NCI-H1092 (cell line): ENCODE measurements around the gene VSTM2L.

Experiments
- DNase-seq: peaks from one replicate; lab custom pipeline; 2025; lab: John Stamatoyannopoulos, UW

The VSTM2L gene

DNA sequence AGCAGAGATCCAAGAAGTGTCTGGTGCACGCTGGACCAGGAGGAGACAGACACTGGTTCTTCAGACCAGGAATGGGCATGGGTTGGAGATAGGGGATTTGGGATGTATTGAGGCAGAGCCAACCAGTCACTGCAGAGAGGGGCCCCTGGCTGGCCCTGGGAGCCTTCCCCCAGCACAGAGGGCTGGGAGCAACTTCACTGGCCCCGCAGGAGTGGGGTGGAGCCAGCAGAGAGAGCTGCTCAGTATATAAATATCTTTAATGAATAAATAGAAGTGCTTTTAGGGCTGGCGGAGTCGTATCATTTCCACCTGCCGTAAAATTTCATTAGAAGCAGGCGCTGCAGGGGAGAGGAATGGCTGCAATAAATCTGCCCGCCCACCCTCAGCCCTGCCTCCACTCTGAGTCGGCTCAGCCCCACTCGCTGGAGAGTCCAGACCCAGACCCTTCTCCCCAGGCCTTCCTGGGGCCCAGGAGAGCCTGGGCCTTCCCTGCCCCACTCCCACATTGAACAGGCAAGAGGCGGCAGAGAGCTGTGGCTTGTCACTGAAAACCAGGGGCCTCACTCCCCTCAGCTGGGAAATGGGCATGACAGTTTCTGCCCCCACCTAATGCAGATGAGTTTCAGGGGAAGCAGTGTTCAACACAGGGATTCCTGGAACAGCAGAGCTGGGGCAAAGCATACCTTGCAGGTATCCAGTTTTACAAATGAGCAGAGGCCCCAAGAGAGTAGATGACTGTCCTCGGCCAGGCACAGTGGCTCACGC lies 23.9 kb upstream of the VSTM2L start:
- DNase-seq = peak; percentile 20

DNA sequence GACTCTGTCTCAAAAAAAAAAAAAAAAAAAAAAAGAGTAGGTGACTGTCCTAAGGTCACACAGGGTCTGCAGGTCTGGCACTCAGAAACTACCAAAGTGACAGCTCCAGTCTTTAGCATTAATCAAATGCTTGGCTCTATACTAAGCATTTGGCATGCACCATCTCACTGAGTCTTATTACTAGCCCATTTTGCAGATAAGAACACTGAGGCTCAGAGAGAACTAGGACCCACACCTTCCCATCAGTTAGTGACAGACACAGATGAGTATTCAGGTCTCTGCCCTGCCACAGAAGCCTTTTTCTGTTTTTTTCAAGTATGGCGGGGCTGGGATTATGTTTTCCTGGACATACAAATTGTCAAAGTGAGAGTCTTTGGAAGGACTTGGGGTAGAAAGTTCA lies 23.1 kb upstream of the VSTM2L start:
- DNase-seq = no peak

DNA sequence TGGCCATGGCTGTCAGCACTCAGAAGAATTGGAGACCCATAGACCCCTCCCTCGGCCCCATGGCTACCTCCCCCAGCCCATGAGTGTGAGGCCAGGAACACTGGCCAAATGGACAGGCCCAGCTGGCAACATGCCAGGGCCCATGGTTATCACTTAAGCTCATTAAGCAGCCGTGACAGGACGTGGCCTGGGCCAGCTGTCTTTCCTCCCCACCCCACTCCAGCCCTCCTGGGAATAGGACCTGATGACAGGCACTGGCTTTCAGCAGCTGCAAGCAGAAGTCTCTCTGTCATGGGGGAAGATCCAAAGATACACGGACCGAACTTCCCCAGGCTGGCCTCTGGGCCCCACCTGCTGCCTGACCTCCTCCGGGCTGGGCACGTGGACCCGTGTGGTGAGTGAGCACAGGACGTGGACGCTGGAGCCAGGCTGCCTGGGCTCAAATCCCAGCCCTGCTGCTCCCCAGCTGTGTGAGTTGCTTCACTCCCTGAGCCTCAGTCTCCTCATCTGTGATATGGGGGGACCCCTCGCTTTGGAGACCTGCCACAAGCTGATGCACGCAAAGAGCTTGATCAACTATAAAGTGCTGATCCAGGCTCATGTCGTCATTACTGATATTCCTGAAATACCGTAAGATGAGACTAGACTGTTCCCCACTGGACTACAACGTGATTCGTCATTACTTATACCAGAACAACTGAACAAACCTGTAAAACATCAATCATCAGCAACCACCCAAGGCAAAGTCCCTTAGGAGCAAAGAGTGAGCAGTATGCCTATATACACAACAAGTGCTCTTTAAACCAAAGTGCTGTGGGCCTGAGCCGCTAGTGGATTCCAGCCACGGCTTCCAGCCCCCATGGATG lies 22.0 kb upstream of the VSTM2L start:
- DNase-seq = peak; percentile 49

DNA sequence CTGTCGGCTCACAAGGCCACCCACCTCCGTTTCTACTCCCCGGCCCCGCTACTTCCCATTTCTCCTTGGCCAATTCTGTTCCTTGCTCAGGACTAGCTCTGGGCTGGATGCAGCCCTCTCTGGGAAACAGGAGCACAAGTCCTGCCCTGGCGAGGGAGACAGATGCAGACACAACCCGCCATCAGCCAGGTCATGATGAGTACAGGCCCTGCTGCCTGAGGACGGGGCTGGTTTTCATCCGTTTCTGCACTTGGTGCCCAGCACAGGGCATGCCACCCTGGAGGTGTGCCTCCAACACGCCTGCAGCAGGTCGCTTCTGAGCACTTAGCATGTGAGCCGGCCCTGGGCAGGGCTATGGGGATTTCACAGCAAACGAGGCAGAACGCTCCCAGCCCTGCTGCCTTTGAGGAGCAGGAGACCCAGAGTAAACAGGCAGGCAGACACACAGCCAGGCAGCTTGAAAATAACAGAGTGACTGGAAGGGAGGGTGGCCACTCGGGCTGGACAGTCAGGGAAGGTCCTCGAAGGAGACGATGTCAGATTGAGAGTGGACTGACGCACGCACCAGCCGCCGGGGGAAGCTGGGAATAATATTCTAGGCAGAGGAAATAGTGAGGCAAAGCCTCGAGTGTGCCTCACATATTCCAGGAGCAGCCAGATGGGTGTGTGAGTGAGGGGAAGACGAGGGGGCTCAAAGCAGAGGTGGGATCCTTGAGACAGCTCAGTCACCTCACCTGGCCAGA lies 21.2 kb upstream of the VSTM2L start:
- no peak for DNase-seq

DNA sequence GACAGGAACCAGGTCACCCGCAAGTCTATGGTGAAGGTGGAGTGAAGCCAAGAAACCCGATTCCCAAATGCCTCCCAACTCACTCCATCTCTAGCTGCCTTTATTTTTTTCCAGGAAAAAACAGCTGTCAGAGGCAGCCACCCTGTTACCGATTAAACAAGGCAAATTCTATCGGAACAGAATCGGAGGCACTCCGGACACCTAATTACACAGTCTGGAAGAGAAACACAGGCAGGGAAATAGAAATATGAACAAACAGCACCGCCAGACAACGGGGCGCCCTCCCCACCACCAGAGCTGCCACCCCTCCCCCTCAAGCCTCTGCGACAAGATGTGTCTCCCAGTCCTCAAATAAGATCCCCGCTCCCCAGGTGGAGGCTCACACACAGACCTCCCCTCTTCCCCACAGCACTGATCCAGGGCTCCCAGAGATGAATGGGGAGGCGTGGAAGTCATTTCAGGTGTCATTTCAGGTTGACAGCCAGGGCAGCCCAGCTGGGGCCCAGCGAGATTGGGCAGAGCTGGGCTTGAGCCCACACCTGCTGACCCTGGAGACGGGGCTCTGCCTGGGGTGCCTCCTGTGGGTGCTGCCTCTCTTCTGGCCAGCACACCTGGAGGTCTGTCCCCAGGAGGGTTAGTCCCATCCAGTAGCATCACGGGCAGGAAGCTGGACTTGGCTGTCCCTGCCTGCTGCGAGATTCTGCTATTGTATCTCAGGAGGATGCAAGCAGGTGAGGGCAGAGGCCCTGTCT lies 19.8 kb upstream of the VSTM2L start:
- DNase-seq = no peak

DNA sequence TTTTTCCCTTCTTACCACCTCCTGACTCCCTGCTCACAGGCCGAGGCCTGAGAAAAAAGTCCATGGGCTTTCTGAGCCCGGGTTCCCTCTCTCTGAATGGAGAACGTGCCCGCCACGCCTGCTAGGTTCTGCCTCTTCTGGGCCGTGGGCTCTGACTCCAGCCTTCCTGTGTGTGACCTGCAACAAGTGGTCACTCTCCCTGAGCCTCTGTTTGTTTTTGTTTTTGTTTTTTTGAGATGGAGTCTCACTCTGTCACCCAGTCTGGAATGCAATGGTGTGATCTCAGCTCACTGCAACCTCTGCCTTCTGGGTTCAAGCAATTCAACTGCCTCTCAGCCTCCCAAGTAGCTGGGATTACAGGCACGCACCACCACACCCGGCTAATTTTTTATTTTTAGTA lies 17.9 kb upstream of the VSTM2L start:
- no peak for DNase-seq

DNA sequence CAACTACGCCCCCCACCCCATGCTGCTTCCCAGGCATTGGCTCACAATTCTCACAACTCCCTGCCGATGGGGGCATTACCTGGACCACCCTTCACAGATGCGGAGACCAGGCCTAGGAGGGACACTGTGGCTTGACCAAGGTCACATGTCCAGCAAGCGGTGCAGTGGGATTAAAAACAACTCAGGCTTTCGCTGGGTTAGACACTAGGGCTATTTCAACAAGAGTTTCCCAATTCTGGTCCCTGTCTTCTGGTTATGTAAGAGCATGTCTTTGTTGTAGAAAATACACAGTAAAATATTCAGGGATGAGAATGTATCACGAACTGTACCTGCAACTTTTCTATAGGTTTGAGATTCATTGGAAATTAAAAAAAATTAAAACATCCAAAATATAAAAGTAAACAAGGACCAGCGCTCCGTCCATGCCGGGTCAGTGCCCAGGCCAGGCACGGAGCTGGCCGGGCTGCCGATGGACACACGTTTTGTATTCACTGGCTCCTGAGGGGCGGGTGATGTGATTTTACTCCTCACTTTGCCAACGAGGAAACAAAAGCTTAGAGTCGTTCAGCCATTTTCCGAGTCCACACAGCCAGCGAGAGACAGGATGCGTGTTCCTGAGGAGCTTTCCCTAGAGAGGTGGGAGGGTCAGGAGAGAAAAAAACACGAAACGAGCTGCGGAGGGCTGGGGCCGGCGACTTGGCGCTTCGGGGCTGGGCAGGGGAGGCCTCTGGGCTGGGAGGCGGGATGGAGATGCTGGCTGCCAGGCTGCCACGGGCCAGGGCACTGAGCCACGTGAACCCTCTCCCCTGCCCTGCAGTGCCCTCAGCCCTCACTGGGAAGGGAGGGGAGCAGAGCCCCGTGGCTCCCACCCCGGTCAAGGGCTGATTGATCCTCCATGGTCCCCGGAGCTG lies 17.1 kb upstream of the VSTM2L start:
- DNase-seq = peak; percentile 29

DNA sequence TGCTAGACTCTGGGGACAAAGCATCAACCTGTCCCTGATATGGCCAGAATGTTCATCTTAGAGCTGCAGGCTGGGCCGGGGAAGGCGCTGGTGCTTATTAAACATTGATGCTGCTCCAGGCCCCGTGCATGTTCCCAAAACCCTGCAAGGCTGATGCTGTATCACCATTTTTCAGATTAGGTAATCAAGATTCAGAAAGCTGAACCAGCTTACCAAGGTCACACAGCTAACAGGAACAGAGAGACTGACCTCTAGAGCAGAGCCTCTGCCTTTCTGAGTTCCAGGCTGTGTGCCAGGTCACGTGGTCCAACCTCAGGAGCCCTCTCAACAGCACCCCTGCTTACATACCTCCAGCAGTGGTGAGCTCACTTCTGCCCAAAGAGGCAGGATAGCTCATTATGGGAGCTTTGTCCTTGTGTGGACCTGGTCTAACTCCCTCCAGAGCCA lies 16.1 kb upstream of the VSTM2L start:
- DNase-seq = no peak

DNA sequence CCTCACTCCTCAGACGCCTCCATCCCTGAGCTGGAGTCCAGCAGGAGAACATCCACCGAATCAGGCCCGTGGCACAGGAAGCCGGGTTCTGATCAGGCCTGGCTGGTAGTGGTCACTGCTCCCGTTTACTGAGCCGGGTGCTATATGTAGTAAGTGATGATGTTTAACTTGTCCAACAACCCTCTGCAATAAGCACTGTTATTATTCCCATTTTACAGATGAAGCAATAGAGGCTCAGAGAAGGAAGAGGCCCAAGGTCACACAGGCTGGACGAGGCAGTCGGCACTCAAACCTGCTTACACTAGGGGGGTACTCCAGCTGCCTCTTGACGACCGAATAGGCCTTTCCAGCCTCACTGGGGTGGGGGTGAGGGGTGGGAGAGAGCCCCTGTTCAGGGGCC lies 14.3 kb upstream of the VSTM2L start:
- DNase-seq = no peak

DNA sequence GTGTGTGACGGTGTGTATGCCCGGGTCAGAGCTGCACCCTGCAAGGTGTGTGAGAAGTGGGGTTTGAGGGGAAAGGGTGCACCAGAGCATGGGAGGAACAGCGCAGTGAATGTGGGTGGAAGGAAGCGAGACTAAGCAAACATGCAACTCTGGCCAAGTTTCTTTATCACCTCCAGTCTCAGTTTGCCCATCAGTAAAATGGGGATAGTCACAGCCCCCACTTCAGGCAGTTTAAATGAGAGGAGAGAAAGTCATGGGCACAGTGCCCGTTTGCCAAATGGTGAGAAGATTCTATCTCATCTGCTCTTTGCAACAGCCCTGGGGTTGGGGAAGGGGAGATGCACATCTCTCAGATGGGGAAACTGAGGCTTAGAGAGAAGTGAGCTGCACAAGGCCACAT lies 12.8 kb upstream of the VSTM2L start:
- DNase-seq = no peak

DNA sequence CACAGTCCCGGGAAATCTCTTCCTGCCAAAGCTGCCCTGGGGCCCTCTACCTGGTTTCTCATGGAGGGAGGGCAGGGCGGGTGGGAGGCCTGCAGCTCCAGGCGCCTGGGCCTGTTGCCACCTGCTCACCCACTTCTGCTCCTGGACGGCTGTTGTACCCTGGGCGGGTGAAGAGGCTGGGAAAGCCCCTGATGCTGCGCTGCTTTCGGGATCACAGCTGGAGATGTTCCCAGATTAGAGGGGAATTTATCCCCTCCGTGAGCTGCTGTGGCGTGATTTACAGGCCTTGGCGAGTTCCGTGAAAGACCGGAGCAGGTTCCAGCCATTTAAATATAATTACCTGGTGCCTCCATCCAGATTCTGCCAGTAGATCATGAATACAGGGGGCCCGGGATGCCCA lies 12.3 kb upstream of the VSTM2L start:
- peak; percentile 51 for DNase-seq

DNA sequence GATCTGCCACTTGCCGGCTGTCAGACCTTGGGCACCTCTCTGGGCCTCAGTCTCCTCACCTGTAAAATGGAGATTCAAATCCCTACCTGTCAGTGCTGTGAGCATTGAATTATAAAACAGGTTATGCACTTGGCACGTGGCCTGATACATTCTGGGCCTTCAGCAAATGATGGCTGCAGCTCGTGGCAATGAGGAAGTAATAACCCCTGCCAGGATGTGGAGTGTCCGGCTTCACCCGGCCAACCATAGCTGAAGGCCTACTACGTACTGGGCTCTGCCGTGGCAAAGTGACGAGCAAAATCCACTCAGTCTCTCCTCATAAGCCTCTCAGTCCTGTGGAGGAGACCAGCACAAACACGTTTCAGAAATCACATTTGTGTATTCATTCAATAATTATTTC lies 10.9 kb upstream of the VSTM2L start:
- no peak for DNase-seq

DNA sequence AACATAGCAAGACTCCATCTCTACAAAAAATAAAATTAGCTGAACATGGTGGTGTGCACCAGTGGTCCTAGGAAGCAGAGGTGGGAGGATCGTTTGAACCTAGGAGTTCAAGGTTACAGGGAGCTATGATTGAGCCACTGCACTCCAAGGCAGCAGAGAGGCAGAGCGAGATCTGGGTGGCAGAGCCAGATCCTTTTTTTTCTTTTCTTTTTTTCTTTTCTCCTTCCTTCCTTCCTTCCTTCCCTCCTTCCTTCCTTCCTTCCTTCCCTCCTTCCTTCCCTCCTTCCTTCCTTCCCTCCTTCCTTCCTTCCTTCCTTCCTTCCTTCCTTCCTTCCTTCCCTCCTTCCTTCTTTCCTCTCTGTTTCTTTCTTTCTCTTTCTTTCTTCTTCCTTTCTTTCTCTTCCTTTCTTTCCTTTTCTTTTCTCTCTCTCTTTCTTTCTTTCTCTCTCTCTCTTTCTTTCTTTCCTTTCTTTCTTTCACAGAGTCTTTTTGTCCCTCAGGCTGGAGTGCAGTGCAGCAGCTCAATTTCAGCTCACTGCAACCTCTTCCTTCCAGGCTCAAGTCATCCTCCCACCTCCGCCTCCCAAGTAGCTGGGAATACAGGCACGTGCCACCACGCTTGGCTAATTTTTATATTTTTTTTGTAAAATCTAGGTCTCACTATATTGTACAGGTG lies 9.2 kb upstream of the VSTM2L start:
- no peak for DNase-seq

DNA sequence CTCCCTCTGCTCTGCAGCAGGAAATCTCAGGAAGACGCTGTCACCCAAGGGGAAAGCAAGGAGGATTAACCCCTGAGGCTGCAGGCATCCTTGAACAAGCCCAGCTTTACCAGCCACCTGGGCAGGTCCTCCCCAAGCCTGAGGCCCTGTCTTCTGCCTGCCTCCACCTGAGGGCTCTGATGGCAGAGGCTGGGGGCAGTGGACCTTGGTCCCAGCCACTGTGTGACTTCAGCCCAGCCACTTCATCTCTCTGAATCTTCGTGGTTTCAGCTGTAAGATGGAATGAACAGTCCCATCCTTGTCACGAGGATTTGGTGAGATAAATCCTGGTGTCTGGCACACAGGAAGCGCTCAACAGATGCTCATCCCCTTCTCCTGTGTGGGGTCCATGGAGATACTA lies 8.5 kb upstream of the VSTM2L start:
- no peak for DNase-seq

DNA sequence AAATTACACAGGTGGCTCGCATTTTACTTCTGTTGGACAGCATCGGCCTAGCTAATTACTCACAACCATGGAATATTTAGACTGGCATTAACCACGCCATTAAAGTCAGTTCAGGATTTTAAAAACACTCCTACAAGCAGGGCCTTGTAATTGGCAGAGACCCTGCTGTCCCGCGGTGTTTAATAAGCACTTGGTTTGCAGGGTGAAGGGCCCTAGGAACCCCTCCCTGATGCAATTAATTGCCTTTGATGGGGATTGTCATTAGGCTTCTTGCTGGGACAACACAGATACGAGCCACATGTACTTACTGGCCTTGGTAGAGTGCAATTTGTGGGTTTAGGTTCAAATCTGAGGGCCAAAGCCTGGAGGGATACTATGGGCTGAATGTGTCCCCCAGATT lies 7.8 kb upstream of the VSTM2L start:
- peak; percentile 23 for DNase-seq

DNA sequence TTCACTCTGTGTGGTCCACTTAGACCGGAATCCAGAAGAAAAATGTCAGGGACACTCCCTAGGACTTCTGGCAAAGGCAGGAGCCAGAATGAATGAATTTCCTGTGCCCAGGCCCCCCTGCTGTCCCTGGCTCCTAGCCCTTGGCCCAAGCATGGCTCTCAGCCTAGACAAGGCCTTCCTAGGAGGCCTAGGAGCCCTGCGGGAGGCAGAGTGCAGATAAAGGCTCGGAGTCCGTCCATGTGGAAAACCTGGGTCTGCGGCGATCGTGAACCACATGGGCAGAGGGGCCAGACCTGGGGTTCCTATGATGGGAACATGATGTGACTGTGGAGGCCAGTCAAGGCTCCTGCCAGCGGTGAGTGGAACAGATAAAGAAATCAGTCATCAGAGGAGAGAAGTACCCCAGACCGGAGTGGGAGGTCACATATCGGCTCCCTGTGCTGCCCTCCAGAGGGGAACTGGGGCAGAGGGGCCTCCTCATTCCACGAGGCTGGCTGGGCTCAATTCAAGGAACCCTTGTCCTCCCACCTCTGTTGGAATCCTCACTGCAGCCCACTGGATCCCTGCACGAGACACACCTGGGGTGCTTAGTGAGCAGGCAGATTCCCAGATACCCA lies 5.9 kb upstream of the VSTM2L start:
- DNase-seq = peak; percentile 45

DNA sequence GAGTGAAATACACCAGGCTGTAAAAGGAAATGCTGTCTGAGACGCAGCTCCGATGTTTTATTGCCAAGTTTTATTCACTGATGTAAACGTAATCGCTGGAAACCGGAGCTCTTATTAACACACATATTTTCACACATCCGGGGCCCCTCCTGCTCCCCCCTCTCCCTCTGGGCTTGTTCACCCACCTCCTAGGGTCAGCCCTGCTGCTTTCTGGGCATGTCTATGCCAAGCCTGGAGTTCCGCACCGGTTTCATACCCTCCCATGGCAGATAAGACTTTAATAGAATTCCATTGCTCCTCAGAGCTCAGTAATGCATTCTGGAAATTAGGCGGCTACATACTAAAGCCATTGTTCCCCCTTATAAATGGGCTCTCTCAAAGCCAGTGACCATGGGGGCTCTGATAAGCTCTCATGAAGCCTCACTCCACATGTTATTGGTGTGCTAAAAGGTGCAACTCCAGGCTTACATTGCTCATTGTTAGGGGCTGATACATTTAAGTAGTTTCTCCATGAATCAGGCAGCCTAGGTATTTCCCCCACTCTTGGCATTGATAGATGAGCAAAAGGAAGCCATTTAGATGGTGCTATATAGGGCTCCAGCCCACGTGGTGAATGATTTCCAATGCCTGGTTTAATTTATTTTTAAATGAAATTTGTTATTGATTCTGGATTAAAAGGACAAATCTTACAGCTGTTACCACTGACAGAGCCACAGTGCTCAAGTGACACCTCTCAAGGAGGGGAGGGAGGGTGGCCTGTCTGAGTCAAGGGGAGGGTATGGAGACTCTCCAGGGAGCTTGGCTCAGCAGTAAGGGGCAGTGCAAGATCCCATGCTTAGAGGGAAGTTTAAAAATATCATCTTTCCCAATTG lies 4.5 kb upstream of the VSTM2L start:
- DNase-seq = no peak

DNA sequence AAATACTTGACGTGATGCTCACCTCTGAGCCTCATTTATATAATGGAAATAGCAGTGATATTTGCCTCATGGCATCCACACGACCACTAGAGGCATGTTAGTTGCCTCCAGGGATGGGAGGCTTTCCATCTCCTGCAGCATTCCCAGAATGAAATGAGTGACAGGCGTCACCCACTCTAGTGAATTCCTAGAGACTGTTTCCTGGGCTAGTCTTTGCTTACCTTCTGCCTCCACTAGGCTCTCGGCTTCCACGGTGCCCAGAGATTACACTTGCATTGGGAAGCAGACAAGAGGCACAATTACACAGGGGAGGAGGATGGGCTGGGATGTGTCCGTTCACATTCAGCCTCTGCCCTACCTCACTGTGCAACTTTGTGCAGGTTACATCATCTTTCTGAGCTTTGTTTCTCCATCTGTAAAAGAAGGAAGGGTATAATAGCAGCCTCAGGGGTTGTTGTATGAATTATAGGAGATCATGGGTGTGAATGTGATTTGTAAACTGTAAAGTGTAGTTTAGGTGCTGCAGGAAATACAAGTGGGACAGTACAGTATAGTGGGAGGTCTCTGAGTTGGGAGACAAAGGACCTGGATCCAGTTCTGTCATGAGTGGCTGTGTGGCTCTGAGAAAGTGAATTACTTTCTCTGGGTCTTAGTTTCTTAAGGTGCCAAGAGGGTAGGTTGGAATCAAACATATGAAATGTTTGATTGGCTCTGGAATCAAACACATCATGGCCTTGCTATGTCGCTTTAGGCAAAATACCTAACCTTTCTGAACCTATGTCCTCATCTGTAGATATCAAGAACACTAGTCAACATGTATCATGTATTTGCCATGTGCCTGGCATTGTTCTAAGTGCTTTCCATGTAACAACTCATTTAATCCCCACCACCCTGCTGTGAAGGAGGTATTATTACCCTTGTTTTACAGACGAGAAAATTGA lies 3.6 kb upstream of the VSTM2L start:
- DNase-seq = no peak
